ENCODE measurements around the gene MOB3A. TPM values are rescaled to one million over a fixed set of nuclear protein-coding genes. Genes with fewer than 3 reads are reported as not detected.

The MOB3A gene
- total and polyA plus RNA-seq, 2 experiments from 2014 or later = 15.7 to 25.1 TPM

GRCh38 chr19:2058570-2059421 is 37.3 kb downstream of the MOB3A start:
- H3K27me3 ChIP-seq = no peaks in the 10 kb centered on the region
- H3K4me1 ChIP-seq (ENCODE audit: insufficient read depth) = peaks cover 39% of the 10 kb centered on the region
- no peaks in the 10 kb centered on the region for H4K20me1 ChIP-seq (ENCODE audit: insufficient read depth, poor library complexity, severe bottlenecking)
- H3K36me3 ChIP-seq (replicated peaks; ENCODE audit: insufficient read depth, low read depth) = no peaks in the 10 kb centered on the region
- H3K4me3 ChIP-seq = no peak overlapping the region
- H3K27ac ChIP-seq = peak overlapping the region; percentile 97
- TF ChIP-seq CTCF (IDR thresholded peaks at IDR 0.05; ENCODE audit: poor library complexity) (no peak), EZH2 (IDR thresholded peaks at IDR 0.05; ENCODE audit: borderline replicate concordance) (no peak), EZH2phosphoT487 (IDR thresholded peaks at IDR 0.05; ENCODE audit: low read depth, severe bottlenecking, unreplicated experiment) (no peak)
- no peak overlapping the region for H2AFZ ChIP-seq
- 90% methylated on average over 27 of the region's 27 CpGs for WGBS (ENCODE audit: low lambda C conversion rate, missing lambda C conversion rate)
- H3K4me2 ChIP-seq = peak overlapping the region; percentile 84
- no peak for DNase-seq (ENCODE audit: low spot score)
- H3K9me2 ChIP-seq (replicated peaks; ENCODE audit: insufficient read depth) = no peaks in the 10 kb centered on the region
- H3K79me2 ChIP-seq = peaks cover 10% of the 10 kb centered on the region
- H3K9me3 ChIP-seq (ENCODE audit: low read depth) = no peaks in the 10 kb centered on the region

GRCh38 chr19:2057484-2058469 is 38.3 kb downstream of the MOB3A start:
- Histone ChIP-seq H3K4me3 (no peak overlapping the region), H3K9me3 (ENCODE audit: low read depth) (no peaks in the 10 kb centered on the region), H4K20me1 (ENCODE audit: insufficient read depth, poor library complexity, severe bottlenecking) (no peaks in the 10 kb centered on the region), H3K4me1 (ENCODE audit: insufficient read depth) (peaks cover 39% of the 10 kb centered on the region), H3K4me2 (no peak overlapping the region), H2AFZ (no peak overlapping the region), H3K27me3 (no peaks in the 10 kb centered on the region), H3K27ac (peak overlapping the region; percentile 97), H3K36me3 (replicated peaks; ENCODE audit: insufficient read depth, low read depth) (no peaks in the 10 kb centered on the region), H3K9me2 (replicated peaks; ENCODE audit: insufficient read depth) (no peaks in the 10 kb centered on the region), H3K79me2 (peaks cover 10% of the 10 kb centered on the region)
- TF ChIP-seq CTCF (IDR thresholded peaks at IDR 0.05; ENCODE audit: poor library complexity) (no peak), EZH2phosphoT487 (IDR thresholded peaks at IDR 0.05; ENCODE audit: low read depth, severe bottlenecking, unreplicated experiment) (no peak), EZH2 (IDR thresholded peaks at IDR 0.05; ENCODE audit: borderline replicate concordance) (no peak)
- no peak for DNase-seq (ENCODE audit: low spot score)
- WGBS (ENCODE audit: low lambda C conversion rate, missing lambda C conversion rate) = 92% methylated on average over 23 of the region's 23 CpGs

GRCh38 chr19:2056837-2057192 is 39.3 kb downstream of the MOB3A start:
- Histone ChIP-seq H3K4me3 (no peak overlapping the region), H3K79me2 (peaks cover 3% of the 10 kb centered on the region), H3K9me3 (ENCODE audit: low read depth) (no peaks in the 10 kb centered on the region), H3K27ac (no peak overlapping the region), H4K20me1 (ENCODE audit: insufficient read depth, poor library complexity, severe bottlenecking) (no peaks in the 10 kb centered on the region), H3K9me2 (replicated peaks; ENCODE audit: insufficient read depth) (no peaks in the 10 kb centered on the region), H2AFZ (no peak overlapping the region), H3K4me2 (no peak overlapping the region), H3K27me3 (no peaks in the 10 kb centered on the region), H3K36me3 (replicated peaks; ENCODE audit: insufficient read depth, low read depth) (no peaks in the 10 kb centered on the region), H3K4me1 (ENCODE audit: insufficient read depth) (peaks cover 34% of the 10 kb centered on the region)
- TF ChIP-seq EZH2phosphoT487 (IDR thresholded peaks at IDR 0.05; ENCODE audit: low read depth, severe bottlenecking, unreplicated experiment) (no peak), CTCF (IDR thresholded peaks at IDR 0.05; ENCODE audit: poor library complexity) (no peak), EZH2 (IDR thresholded peaks at IDR 0.05; ENCODE audit: borderline replicate concordance) (no peak)
- 79% methylated on average over 5 of the region's 5 CpGs for WGBS (ENCODE audit: low lambda C conversion rate, missing lambda C conversion rate)
- DNase-seq (ENCODE audit: low spot score) = no peak
